Endothelial cell of umbilical vein (primary cell): ENCODE measurements around the gene CLASRP. TPM values are rescaled to one million over a fixed set of nuclear protein-coding genes. Genes with fewer than 3 reads are reported as not detected.

Source experiments
- BruUV-seq: library from RNA; stranded (reverse); fragments of 400-500 nt; replicated peaks from 2 replicates; lab custom pipeline; 2021; lab: Mats Ljungman, UMichigan
- CTCF ChIA-PET: fragments of 300-600, 350-600 bp; sonication (Branson Sonifier 250); formaldehyde crosslinking; loops from one replicate; lab custom pipeline; 2021; ENCODE audit warnings: antibody characterized with exemption, inconsistent platforms; lab: Charles Lee
- POLR2A ChIA-PET: fragments of 300-600, 350-600 bp; sonication (Branson Sonifier 250); formaldehyde crosslinking; loops from one replicate; lab custom pipeline; 2021; ENCODE audit warnings: antibody characterized with exemption, inconsistent platforms; lab: Charles Lee
- DNase-seq: peaks from one replicate; pipeline ENCODE4 v3.0.0-alpha.2; 2011; ENCODE audit warnings: low read depth, low spot score
- FAIRE-seq: peaks from 2 replicates; lab custom pipeline; 2011; peaks lifted over from hg19 to GRCh38; lab: Jason Lieb, UNC
- H2AFZ ChIP-seq: 2 replicates; pipeline ENCODE4 v1.6.0; 2012; ENCODE audit warnings: low read depth, low read length, control low read depth, inconsistent platforms
- H3K27ac ChIP-seq: 2 replicates; pipeline ENCODE4 v1.5.1; 2011; ENCODE audit warnings: low read depth, mild to moderate bottlenecking, control low read depth, low read length, moderate library complexity; ENCODE audit not compliant: insufficient read depth
- H3K27me3 ChIP-seq, 2 experiments: 2 replicates each; pipeline versions ENCODE4 v1.6.0 to v1.6.1; 2011; ENCODE audit warnings: low read length in 2 of 2, mixed read lengths in 1 of 2; ENCODE audit not compliant: control insufficient read depth in 2 of 2, insufficient read depth in 2 of 2
- H3K36me3 ChIP-seq, 2 experiments: 2 replicates in 1 of 2; 3 replicates in 1 of 2; pipeline ENCODE4 v1.5.1; 2011; ENCODE audit warnings: low read length in 2 of 2, mild to moderate bottlenecking in 1 of 2, moderate library complexity in 1 of 2; ENCODE audit not compliant: control insufficient read depth in 2 of 2, insufficient read depth in 2 of 2; ENCODE audit errors: extremely low read depth in 1 of 2
- H3K4me1 ChIP-seq: 3 replicates; pipeline ENCODE4 v1.5.1; 2011; ENCODE audit warnings: mild to moderate bottlenecking, low read length; ENCODE audit not compliant: control insufficient read depth, insufficient read depth; ENCODE audit errors: extremely low read depth
- H3K4me2 ChIP-seq: 2 replicates; pipeline ENCODE4 v1.6.1; 2011; ENCODE audit warnings: low read length, control low read depth, mixed read lengths; ENCODE audit not compliant: insufficient read depth
- H3K4me3 ChIP-seq, 3 experiments: fragments of 200-600 bp in 1 of 3; sonication (generic), shearing (Covaris generic) in 1 of 3; replicated peaks in 1 of 3; 2 replicates each; pipeline ENCODE4 v1.5.1; 2011 to 2016; ENCODE audit warnings: control low read depth in 3 of 3, low read length in 3 of 3, mild to moderate bottlenecking in 2 of 3, inconsistent platforms in 1 of 3, low read depth in 1 of 3, moderate library complexity in 1 of 3; ENCODE audit not compliant: insufficient read depth in 1 of 3
- H3K79me2 ChIP-seq: 2 replicates; pipeline ENCODE4 v1.6.0; 2012; ENCODE audit warnings: low read length, inconsistent platforms; ENCODE audit not compliant: control insufficient read depth, insufficient read depth
- H3K9ac ChIP-seq: replicated peaks from 2 replicates; pipeline ENCODE3; 2011; ENCODE audit warnings: low read length, control low read depth; ENCODE audit not compliant: insufficient read depth; ENCODE audit errors: extremely low read depth
- H3K9me1 ChIP-seq: replicated peaks from 3 replicates; pipeline ENCODE4 v1.6.0; 2011; ENCODE audit warnings: mild to moderate bottlenecking, low read length; ENCODE audit not compliant: control insufficient read depth, insufficient read depth; ENCODE audit errors: extremely low read depth
- H3K9me3 ChIP-seq: replicated peaks from 2 replicates; pipeline ENCODE4 v1.5.1; 2012; ENCODE audit warnings: low read length, inconsistent platforms; ENCODE audit not compliant: control insufficient read depth, insufficient read depth
- H4K20me1 ChIP-seq: replicated peaks from 2 replicates; pipeline ENCODE3; 2011; ENCODE audit warnings: mild to moderate bottlenecking, low read length; ENCODE audit not compliant: control insufficient read depth, insufficient read depth; ENCODE audit errors: extremely low read depth
- EZH2 ChIP-seq: IDR thresholded peaks from 2 replicates; pipeline ENCODE4 v1.6.1; 2012; ENCODE audit warnings: borderline replicate concordance, low read depth, mild to moderate bottlenecking, moderate library complexity, low read length, inconsistent platforms; ENCODE audit not compliant: severe bottlenecking
- FOS ChIP-seq: IDR thresholded peaks from 2 replicates; pipeline ENCODE4 v1.6.1; 2011; ENCODE audit warnings: mild to moderate bottlenecking, low read length, moderate library complexity, borderline replicate concordance; ENCODE audit not compliant: insufficient read depth
- GATA2 ChIP-seq: IDR thresholded peaks from 2 replicates; pipeline ENCODE4 v1.7.0; 2011; ENCODE audit warnings: low read depth, mild to moderate bottlenecking, moderate library complexity, mixed read lengths, low read length; ENCODE audit not compliant: insufficient read length, insufficient read depth
- JUN ChIP-seq: IDR thresholded peaks from 2 replicates; pipeline ENCODE4 v1.6.1; 2011; ENCODE audit warnings: borderline replicate concordance, low read depth; ENCODE audit not compliant: insufficient read length, insufficient read depth
- MYC ChIP-seq: IDR thresholded peaks from one replicate; pipeline ENCODE4 v1.6.1; 2011; ENCODE audit warnings: mild to moderate bottlenecking, low read depth, low read length
- POLR2A ChIP-seq: IDR thresholded peaks from 2 replicates; pipeline ENCODE4 v1.6.1; 2012; ENCODE audit warnings: low read depth, mild to moderate bottlenecking, control low read depth, low read length
- POLR2AphosphoS5 ChIP-seq: IDR thresholded peaks from 2 replicates; pipeline ENCODE4 v1.6.1; 2012; ENCODE audit warnings: low read depth, mild to moderate bottlenecking, control low read depth, low read length, moderate library complexity; ENCODE audit not compliant: insufficient read depth
- dilution Hi-C: fragments of 300-500 bp; cut with MboI; formaldehyde crosslinking; loops from one replicate; pipeline ENCODE4 v1.15.0; 2019; ENCODE audit warnings: low sequenced_read_pairs; ENCODE audit not compliant: extremely low pct_ligation_motif_present
- intact Hi-C: fragments of 100-400 bp; cut with micrococcal nuclease; formaldehyde crosslinking; loops from one replicate; pipeline ENCODE4 v1.10.0; 2022
- polyA plus RNA-seq, 4 experiments: library from polyadenylated mRNA; depleted of rRNA in 3 of 4; stranded (reverse) in 3 of 4; unstranded in 1 of 4; fragments of >200 nt; gene quantifications; 2 replicates each; pipeline versions ENCODE4 v1.2.1 to v1.2.3, GENCODE V29; 2011 to 2012; ENCODE audit warnings: missing spikeins in 1 of 4
- total RNA-seq: library from RNA; stranded (reverse); gene quantifications from 2 replicates; pipeline ENCODE4 v1.2.3, GENCODE V29; 2021
- TF ChIP-seq, protein P1 (sequence below), 2 donors: IDR thresholded peaks; 1 replicate in 1 of 2; 2 replicates in 1 of 2; pipeline ENCODE4 v1.5.1; 2011; ENCODE audit warnings: low read length in 2 of 2, mild to moderate bottlenecking in 2 of 2, moderate library complexity in 2 of 2, control low read depth in 1 of 2, inconsistent platforms in 1 of 2, low read depth in 1 of 2; ENCODE audit not compliant: insufficient read depth in 1 of 2; ENCODE audit errors: extremely low read depth in 1 of 2
- TF ChIP-seq, protein P2 (sequence below): IDR thresholded peaks from 2 replicates; pipeline ENCODE4 v1.6.1; 2011; ENCODE audit not compliant: insufficient read depth, insufficient read length

The CLASRP gene
- total and polyA plus RNA-seq, 2 donors (not counting 3 experiments of a cell fraction or from before 2014, with no cell fraction given) = 40.7 to 70.7 TPM

DNA sequence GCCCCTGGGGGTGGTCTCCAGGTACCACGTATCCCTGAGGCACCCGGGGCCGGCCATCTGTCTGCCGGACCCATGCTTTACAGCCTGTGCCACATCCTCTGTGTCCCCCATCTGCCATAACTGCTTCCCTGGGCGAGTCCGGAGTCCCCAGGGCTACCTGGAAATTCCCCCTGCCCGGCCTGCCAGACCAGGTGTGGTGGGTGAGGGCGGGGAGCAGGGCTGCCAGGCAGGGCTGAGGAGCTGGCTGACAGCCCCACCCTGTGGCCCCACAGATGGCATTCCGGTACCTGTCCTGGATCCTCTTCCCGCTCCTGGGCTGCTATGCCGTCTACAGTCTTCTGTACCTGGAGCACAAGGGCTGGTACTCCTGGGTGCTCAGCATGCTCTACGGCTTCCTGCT lies 47.9 kb upstream of the CLASRP start:
- Histone ChIP-seq H3K9me1 (no peaks in the 10 kb centered on the region), H2AFZ (no peak overlapping the region), H3K36me3 (peaks cover 0 to 45% of the 10 kb centered on the region in 2 experiments), H3K27ac (no peak overlapping the region), H3K4me1 (no peaks in the 10 kb centered on the region), H3K27me3 (no peaks in the 10 kb centered on the region), H3K4me2 (no peak overlapping the region), H3K4me3 (no peak overlapping the region), H3K9ac (no peak overlapping the region), H4K20me1 (no peaks in the 10 kb centered on the region), H3K9me3 (no peaks in the 10 kb centered on the region), H3K79me2 (no peaks in the 10 kb centered on the region)
- FAIRE-seq (no peak), DNase-seq (no peak)
- dilution Hi-C loops (no loop called here), intact Hi-C loops (no loop called here)
- BruUV-seq = no TSS peak
- TF ChIP-seq, protein P1, sequence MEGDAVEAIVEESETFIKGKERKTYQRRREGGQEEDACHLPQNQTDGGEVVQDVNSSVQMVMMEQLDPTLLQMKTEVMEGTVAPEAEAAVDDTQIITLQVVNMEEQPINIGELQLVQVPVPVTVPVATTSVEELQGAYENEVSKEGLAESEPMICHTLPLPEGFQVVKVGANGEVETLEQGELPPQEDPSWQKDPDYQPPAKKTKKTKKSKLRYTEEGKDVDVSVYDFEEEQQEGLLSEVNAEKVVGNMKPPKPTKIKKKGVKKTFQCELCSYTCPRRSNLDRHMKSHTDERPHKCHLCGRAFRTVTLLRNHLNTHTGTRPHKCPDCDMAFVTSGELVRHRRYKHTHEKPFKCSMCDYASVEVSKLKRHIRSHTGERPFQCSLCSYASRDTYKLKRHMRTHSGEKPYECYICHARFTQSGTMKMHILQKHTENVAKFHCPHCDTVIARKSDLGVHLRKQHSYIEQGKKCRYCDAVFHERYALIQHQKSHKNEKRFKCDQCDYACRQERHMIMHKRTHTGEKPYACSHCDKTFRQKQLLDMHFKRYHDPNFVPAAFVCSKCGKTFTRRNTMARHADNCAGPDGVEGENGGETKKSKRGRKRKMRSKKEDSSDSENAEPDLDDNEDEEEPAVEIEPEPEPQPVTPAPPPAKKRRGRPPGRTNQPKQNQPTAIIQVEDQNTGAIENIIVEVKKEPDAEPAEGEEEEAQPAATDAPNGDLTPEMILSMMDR (IDR thresholded peaks at IDR 0.05; ENCODE audit: extremely low read depth in 1 of 2, insufficient read depth in 1 of 2, low read depth in 1 of 2, low read length in 2 of 2) = no peak
- TF ChIP-seq EZH2 = no peak
- TF ChIP-seq FOS = no peak
- TF ChIP-seq, protein P2, sequence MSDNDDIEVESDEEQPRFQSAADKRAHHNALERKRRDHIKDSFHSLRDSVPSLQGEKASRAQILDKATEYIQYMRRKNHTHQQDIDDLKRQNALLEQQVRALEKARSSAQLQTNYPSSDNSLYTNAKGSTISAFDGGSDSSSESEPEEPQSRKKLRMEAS = no peak
- no peak for TF ChIP-seq MYC
- TF ChIP-seq POLR2A = no peak
- TF ChIP-seq POLR2AphosphoS5 = no peak
- TF ChIP-seq GATA2 = no peak
- no peak for TF ChIP-seq JUN
- CTCF ChIA-PET = interaction anchor here (3.4 kb wide), 1 partner anchor 68 kb away, joined by 31 read pairs; no protein-coding TSS in a partner anchor
- POLR2A ChIA-PET = no interaction called here
